HCT116 (cell line): ENCODE measurements around the gene TIMP3. TPM values are rescaled to one million over a fixed set of nuclear protein-coding genes. Genes with fewer than 3 reads are reported as not detected.

Source experiments
- ATAC-seq: fragments of 200-7000 bp; cut with Tn5 transposase; 2 replicates; pipeline ENCODE4 v1.9.1; 2020; ENCODE audit warnings: mild to moderate bottlenecking, moderate library complexity
- BruUV-seq: library from RNA; stranded (reverse); fragments of 400-500 nt; replicated peaks from 2 replicates; lab custom pipeline; 2021; lab: Mats Ljungman, UMichigan
- CTCF ChIA-PET: fragments of 300-600 bp; sonication (Branson Sonifier 250); formaldehyde crosslinking; loops from one replicate; lab custom pipeline; 2021; ENCODE audit warnings: antibody characterized with exemption; lab: Charles Lee
- POLR2A ChIA-PET: fragments of 300-600, 350-600 bp; sonication (Branson Sonifier 250); formaldehyde crosslinking; loops from one replicate; lab custom pipeline; 2021; ENCODE audit warnings: antibody characterized with exemption; lab: Charles Lee
- RAD21 ChIA-PET, 2 experiments: fragments of 300-600 bp; sonication (Branson Sonifier 250); formaldehyde crosslinking; loops; one replicate each; lab custom pipeline; 2023; ENCODE audit warnings: low total read pairs in 2 of 2; ENCODE audit not compliant: uncharacterized antibody in 2 of 2, unreplicated experiment in 2 of 2, low non-redundant PET in 1 of 2; lab: Charles Lee
- DNase-seq: peaks from one replicate; pipeline ENCODE4 v3.0.0-alpha.2; 2010; ENCODE audit warnings: low read depth, low spot score
- H2AFZ ChIP-seq: fragments of 200-600 bp; shearing (Covaris generic), sonication (generic); 2 replicates; pipeline ENCODE4 v1.6.1; 2017; ENCODE audit warnings: low read depth, mixed run types, mixed read lengths, antibody characterized with exemption, low read length; ENCODE audit not compliant: poor library complexity, severe bottlenecking
- H3K27ac ChIP-seq: 2 replicates; pipeline ENCODE4 v1.5.1; 2012; ENCODE audit warnings: low read depth, low read length
- H3K27me3 ChIP-seq: fragments of 200-600 bp; sonication (generic); 2 replicates; pipeline ENCODE4 v1.6.1; 2016; ENCODE audit warnings: mixed run types, low read length, mixed read lengths; ENCODE audit not compliant: insufficient read depth
- H3K36me3 ChIP-seq, 2 experiments: fragments of 200-500 bp in 1 of 2; fragments of 200-600 bp in 1 of 2; sonication (Bioruptor generic) in 1 of 2; sonication (generic) in 1 of 2; 2 replicates each; pipeline versions ENCODE4 v1.5.1 to v1.6.1; 2014 to 2016; ENCODE audit warnings: low read length in 2 of 2, inconsistent platforms in 1 of 2, mixed read lengths in 1 of 2, mixed run types in 1 of 2; ENCODE audit not compliant: insufficient read depth in 2 of 2, control insufficient read depth in 1 of 2
- H3K4me1 ChIP-seq, 2 experiments: fragments of 200-600 bp in 1 of 2; sonication (generic) in 1 of 2; 2 replicates each; pipeline versions ENCODE4 v1.5.1 to v1.6.1; 2012 to 2017; ENCODE audit warnings: low read length in 2 of 2, inconsistent platforms in 1 of 2, mild to moderate bottlenecking in 1 of 2, mixed read lengths in 1 of 2, mixed run types in 1 of 2, moderate library complexity in 1 of 2; ENCODE audit not compliant: insufficient read depth in 2 of 2, control insufficient read depth in 1 of 2
- H3K4me2 ChIP-seq: fragments of 200-600 bp; sonication (generic); 2 replicates; pipeline ENCODE4 v1.6.1; 2017; ENCODE audit warnings: mixed run types, low read length, mixed read lengths
- H3K4me3 ChIP-seq, 2 experiments: fragments of 200-600 bp in 1 of 2; sonication (generic) in 1 of 2; replicated peaks in 1 of 2; 2 replicates each; pipeline ENCODE4 v1.5.1; 2011 to 2016; ENCODE audit warnings: low read length in 2 of 2, control low read depth in 1 of 2, low read depth in 1 of 2, mild to moderate bottlenecking in 1 of 2, mixed read lengths in 1 of 2, mixed run types in 1 of 2
- H3K79me2 ChIP-seq: fragments of 200-600 bp; sonication (generic); 2 replicates; pipeline ENCODE4 v1.6.1; 2017; ENCODE audit warnings: mild to moderate bottlenecking, mixed run types, low read length, moderate library complexity, mixed read lengths; ENCODE audit not compliant: insufficient read depth
- H3K9ac ChIP-seq: fragments of 200-600 bp; sonication (generic); 2 replicates; pipeline ENCODE4 v1.6.1; 2016; ENCODE audit warnings: low read length, mixed read lengths
- H3K9me2 ChIP-seq: fragments of 200-600 bp; sonication (generic), shearing (Covaris generic); 2 replicates; pipeline ENCODE4 v1.6.1; 2017; ENCODE audit warnings: mixed run types, mild to moderate bottlenecking, moderate library complexity; ENCODE audit not compliant: insufficient read depth
- H3K9me3 ChIP-seq, 2 experiments: fragments of 200-500 bp in 1 of 2; fragments of 200-600 bp in 1 of 2; sonication (Bioruptor generic) in 1 of 2; sonication (generic) in 1 of 2; 2 replicates each; pipeline ENCODE4 v1.6.1; 2014 to 2017; ENCODE audit warnings: low read length in 2 of 2, mixed read lengths in 2 of 2, inconsistent platforms in 1 of 2, low read depth in 1 of 2, mild to moderate bottlenecking in 1 of 2, mixed run types in 1 of 2, moderate library complexity in 1 of 2; ENCODE audit not compliant: control insufficient read depth in 1 of 2, insufficient read depth in 1 of 2
- H4K20me1 ChIP-seq: fragments of 200-600 bp; sonication (generic), shearing (Covaris generic); 2 replicates; pipeline ENCODE4 v1.6.1; 2017; ENCODE audit warnings: mixed run types, mild to moderate bottlenecking, moderate library complexity; ENCODE audit not compliant: insufficient read depth
- CBX3 ChIP-seq: IDR thresholded peaks from 2 replicates; pipeline ENCODE4 v1.6.1; 2012; ENCODE audit warnings: low read depth
- CEBPB ChIP-seq: IDR thresholded peaks from 2 replicates; pipeline ENCODE4 v1.6.1; 2012; ENCODE audit warnings: low read depth
- CTCF ChIP-seq, 3 experiments: fragments of 200-600 bp in 1 of 3; sonication (generic) in 1 of 3; IDR thresholded peaks in 2 of 3; conservative IDR thresholded peaks in 1 of 3; 2 replicates each; pipeline ENCODE4 v1.5.1; 2012 to 2017; ENCODE audit warnings: low read depth in 2 of 3, low read length in 2 of 3, antibody characterized with exemption in 1 of 3, borderline replicate concordance in 1 of 3, control low read depth in 1 of 3, mild to moderate bottlenecking in 1 of 3, mixed read lengths in 1 of 3, mixed run types in 1 of 3, moderate library complexity in 1 of 3; ENCODE audit not compliant: insufficient read depth in 1 of 3
- EGR1 ChIP-seq: IDR thresholded peaks from 2 replicates; pipeline ENCODE4 v1.6.1; 2012; ENCODE audit warnings: low read depth
- EZH2 ChIP-seq: fragments of 200-600 bp; sonication (generic); IDR thresholded peaks from 2 replicates; pipeline ENCODE4 v1.6.1; 2017; ENCODE audit warnings: antibody characterized with exemption, mixed run types
- EZH2phosphoT487 ChIP-seq: fragments of 200-600 bp; IDR thresholded peaks from 2 replicates; pipeline ENCODE4 v1.6.1; 2018; ENCODE audit warnings: antibody characterized with exemption, borderline replicate concordance
- FOSL1 ChIP-seq: IDR thresholded peaks from 2 replicates; pipeline ENCODE4 v1.6.1; 2012; ENCODE audit warnings: low read depth
- JUND ChIP-seq: IDR thresholded peaks from 2 replicates; pipeline ENCODE4 v1.6.1; 2012
- MAX ChIP-seq: IDR thresholded peaks from 2 replicates; pipeline ENCODE4 v1.6.1; 2012
- POLR2A ChIP-seq: IDR thresholded peaks from 2 replicates; pipeline ENCODE4 v1.7.0; 2011; ENCODE audit warnings: borderline replicate concordance; ENCODE audit not compliant: insufficient read depth, insufficient read length; ENCODE audit errors: extremely low read depth
- POLR2AphosphoS5 ChIP-seq: IDR thresholded peaks from 2 replicates; pipeline ENCODE4 v1.6.1; 2011; ENCODE audit warnings: mild to moderate bottlenecking, low read depth, low read length, moderate library complexity
- REST ChIP-seq: IDR thresholded peaks from 2 replicates; pipeline ENCODE4 v1.6.1; 2012; ENCODE audit warnings: low read depth
- SIN3A ChIP-seq: IDR thresholded peaks from 2 replicates; pipeline ENCODE4 v1.6.1; 2012; ENCODE audit warnings: low read depth
- SP1 ChIP-seq: IDR thresholded peaks from 2 replicates; pipeline ENCODE4 v1.6.1; 2012; ENCODE audit warnings: low read depth
- SRF ChIP-seq: IDR thresholded peaks from 2 replicates; pipeline ENCODE4 v1.6.1; 2012; ENCODE audit warnings: low read depth
- TCF7L2 ChIP-seq: IDR thresholded peaks from 2 replicates; pipeline ENCODE4 v1.7.0; 2011; ENCODE audit warnings: borderline replicate concordance, inconsistent platforms; ENCODE audit not compliant: insufficient read depth, insufficient read length; ENCODE audit errors: extremely low read depth
- YY1 ChIP-seq: IDR thresholded peaks from 2 replicates; pipeline ENCODE4 v1.6.1; 2011; ENCODE audit warnings: low read length, low read depth, moderate library complexity, mild to moderate bottlenecking; ENCODE audit not compliant: insufficient replicate concordance; ENCODE audit errors: extremely low read depth
- ZFX ChIP-seq: fragments of 450-650 bp; IDR thresholded peaks from 2 replicates; pipeline ENCODE4 v1.6.1; 2017
- ZNF274 ChIP-seq: fragments of 200-500 bp; sonication (Bioruptor generic); IDR thresholded peaks from 2 replicates; pipeline ENCODE4 v1.6.1; 2014; ENCODE audit warnings: mild to moderate bottlenecking, low read depth, low read length, inconsistent platforms
- intact Hi-C: fragments of 100-400 bp; cut with micrococcal nuclease; formaldehyde crosslinking; loops from 2 replicates; pipeline ENCODE4 v1.10.0; 2022
- total RNA-seq: library from RNA; stranded (reverse); gene quantifications from one replicate; pipeline ENCODE4 v1.2.1, GENCODE V29; 2021; ENCODE audit not compliant: unreplicated experiment

Gene TIMP3
- total RNA-seq, 1 experiment from 2014 or later: 2.2 TPM

- no peak for ATAC-seq
- RAD21 ChIA-PET: no interaction called here
- CTCF ChIA-PET: no interaction called here
Observed at GRCh38 chr22:32876516-32876915, 75.0 kb downstream of the TIMP3 start.

More at GRCh38 chr22:32876516-32876915, 75.0 kb downstream of the TIMP3 start:
- H3K4me2 ChIP-seq: no peak overlapping the region
- H4K20me1 ChIP-seq: no peaks in the 10 kb centered on the region
- H3K4me1 ChIP-seq: no peaks in the 10 kb centered on the region
- no peak overlapping the region for H3K27ac ChIP-seq
- TF ChIP-seq EZH2: no peak
- no peak for TF ChIP-seq SRF
- no peak for TF ChIP-seq POLR2AphosphoS5
- no peak for TF ChIP-seq REST
- no peak for TF ChIP-seq TCF7L2
- TF ChIP-seq YY1: no peak
- no peak for TF ChIP-seq EZH2phosphoT487
- no peak for TF ChIP-seq FOSL1
- TF ChIP-seq ZFX: no peak
- no peak for TF ChIP-seq CBX3
- TF ChIP-seq CTCF (IDR thresholded peaks at IDR 0.05 in 2 of 3, conservative IDR thresholded peaks at IDR 0.05 in 1 of 3; ENCODE audit: borderline replicate concordance in 1 of 3, insufficient read depth in 1 of 3, low read depth in 2 of 3, low read length in 2 of 3): no peak
- TF ChIP-seq JUND: no peak
- TF ChIP-seq MAX: no peak
- no peak for TF ChIP-seq CEBPB
- no peak for TF ChIP-seq EGR1
- no peak for TF ChIP-seq POLR2A
- no peak for TF ChIP-seq SIN3A
- no peak for TF ChIP-seq SP1
- no peak for TF ChIP-seq ZNF274
- TF ChIP-seq, all 23 proteins: peak for 0
- Histone ChIP-seq H3K36me3 (no peaks in the 10 kb centered on the region), H3K79me2 (no peaks in the 10 kb centered on the region), H3K9me3 (no peaks in the 10 kb centered on the region), H3K9ac (no peak overlapping the region), H3K4me3 (no peak overlapping the region), H2AFZ (no peak overlapping the region), H3K27me3 (peaks cover 25% of the 10 kb centered on the region), H3K9me2 (no peaks in the 10 kb centered on the region)
- intact Hi-C loops: no loop called here
- no TSS peak for BruUV-seq
- POLR2A ChIA-PET: no interaction called here
- no peak for DNase-seq
